ENCODE measurements around the gene SPTLC2.
A peak's percentile ranks its signal among the peaks of the same experiment; 100 is the strongest.

SPTLC2 gene

GRCh38 chr14:77573964-77574363 is 42.5 kb downstream of the SPTLC2 start:
- no peak for TF ChIP-seq CTCF (conservative IDR thresholded peaks at IDR 0.05)
- no peak overlapping the region for H3K27ac ChIP-seq

GRCh38 chr14:77570706-77571268 is 45.6 kb downstream of the SPTLC2 start:
- TF ChIP-seq CTCF (conservative IDR thresholded peaks at IDR 0.05) = no peak
- no peak overlapping the region for H3K27ac ChIP-seq

GRCh38 chr14:77565994-77566305 is 50.5 kb downstream of the SPTLC2 start:
- no peak for TF ChIP-seq CTCF (conservative IDR thresholded peaks at IDR 0.05)
- H3K27ac ChIP-seq = no peak overlapping the region

- H3K27ac ChIP-seq = no peak overlapping the region
- TF ChIP-seq CTCF (conservative IDR thresholded peaks at IDR 0.05) = no peak
Measured at GRCh38 chr14:77565289-77565993, 51.0 kb downstream of the SPTLC2 start.

GRCh38 chr14:77562681-77563080 is 53.8 kb downstream of the SPTLC2 start:
- H3K27ac ChIP-seq = peak overlapping the region; percentile 47; the same call in 1 of the 2 replicates
- TF ChIP-seq CTCF (conservative IDR thresholded peaks at IDR 0.05) = no peak

GRCh38 chr14:77561881-77562280 is 54.6 kb downstream of the SPTLC2 start:
- TF ChIP-seq CTCF (conservative IDR thresholded peaks at IDR 0.05) = no peak; the same call in 1 of the 2 replicates
- peak overlapping the region; percentile 47 for H3K27ac ChIP-seq

GRCh38 chr14:77559381-77559780 is 57.1 kb downstream of the SPTLC2 start:
- H3K27ac ChIP-seq = no peak overlapping the region
- no peak for TF ChIP-seq CTCF (conservative IDR thresholded peaks at IDR 0.05)

All from VCaP (cell line).